GM23338 (cell line): Measurements from ENCODE around the gene UBALD2. TPM values are rescaled to one million over a fixed set of nuclear protein-coding genes. Genes with fewer than 3 reads are reported as not detected.
"Not testable (repeated sequence)": the region's sequence is repeated elsewhere in the genome, so short reads cannot be mapped to it uniquely, and the experiment has no call there.

Experiments
- ATAC-seq: fragments of 200-7000 bp; cut with Tn5 transposase; 3 replicates; pipeline ENCODE4 v1.9.1; 2020
- DNase-seq: peaks from one replicate; pipeline ENCODE4 v3.0.0-alpha.2; 2015; ENCODE audit warnings: low spot score
- H2AFZ ChIP-seq: fragments of 200-600 bp; sonication (generic); 2 replicates; pipeline ENCODE4 v1.8.0; 2016; ENCODE audit warnings: antibody characterized with exemption, mild to moderate bottlenecking, moderate library complexity
- H3F3A ChIP-seq: fragments of 200-600 bp; sonication (generic); replicated peaks from 2 replicates; pipeline ENCODE4 v1.8.0; 2017; ENCODE audit warnings: antibody characterized with exemption, mixed run types, low read depth
- H3K27ac ChIP-seq: fragments of 200-600 bp; sonication (generic); 2 replicates; pipeline ENCODE4 v1.6.1; 2016; ENCODE audit warnings: low read depth
- H3K27me3 ChIP-seq: fragments of 200-600 bp; sonication (generic); 2 replicates; pipeline ENCODE4 v1.8.0; 2016; ENCODE audit warnings: mild to moderate bottlenecking, mixed run types, moderate library complexity; ENCODE audit not compliant: insufficient read depth
- H3K36me3 ChIP-seq: fragments of 200-600 bp; sonication (generic); 2 replicates; pipeline ENCODE4 v1.8.0; 2016; ENCODE audit warnings: mild to moderate bottlenecking; ENCODE audit not compliant: insufficient read depth
- H3K4me1 ChIP-seq: fragments of 200-600 bp; sonication (generic); 2 replicates; pipeline ENCODE4 v1.8.0; 2016; ENCODE audit warnings: mild to moderate bottlenecking, moderate library complexity; ENCODE audit not compliant: insufficient read depth
- H3K4me2 ChIP-seq: fragments of 200-600 bp; sonication (generic); 2 replicates; pipeline ENCODE4 v1.7.1; 2017; ENCODE audit warnings: mixed run types
- H3K4me3 ChIP-seq: fragments of 200-600 bp; sonication (generic); 2 replicates; pipeline ENCODE4 v1.6.1; 2016; ENCODE audit warnings: mixed run types
- H3K79me2 ChIP-seq: fragments of 200-600 bp; sonication (generic); replicated peaks from 2 replicates; pipeline ENCODE4 v1.8.0; 2017; ENCODE audit warnings: mild to moderate bottlenecking; ENCODE audit not compliant: insufficient read depth
- H3K9me2 ChIP-seq: fragments of 200-600 bp; sonication (generic); 2 replicates; pipeline ENCODE4 v1.8.0; 2017; ENCODE audit not compliant: insufficient read depth
- H4K20me1 ChIP-seq: fragments of 200-600 bp; sonication (generic); replicated peaks from 2 replicates; pipeline ENCODE4 v1.8.0; 2017; ENCODE audit warnings: mild to moderate bottlenecking; ENCODE audit not compliant: insufficient read depth
- H3K27ac Mint-ChIP-seq: 2 replicates; pipeline ENCODE4 v1.8.0; 2020; ENCODE audit warnings: inconsistent platforms, mild to moderate bottlenecking, moderate library complexity, mixed read lengths
- H3K27me3 Mint-ChIP-seq: 3 replicates; pipeline ENCODE4 v1.8.0; 2022; ENCODE audit warnings: low read depth, mild to moderate bottlenecking, moderate library complexity, mixed read lengths, inconsistent platforms; ENCODE audit not compliant: insufficient read depth, poor library complexity
- H3K36me3 Mint-ChIP-seq: 3 replicates; pipeline ENCODE4 v1.8.0; 2021; ENCODE audit warnings: low read depth, mild to moderate bottlenecking, inconsistent platforms, moderate library complexity, mixed read lengths
- H3K4me1 Mint-ChIP-seq: 3 replicates; pipeline ENCODE4 v1.8.0; 2020; ENCODE audit warnings: mild to moderate bottlenecking, inconsistent platforms, mixed read lengths
- H3K4me3 Mint-ChIP-seq: 3 replicates; pipeline ENCODE4 v1.8.0; 2021; ENCODE audit warnings: moderate library complexity, mild to moderate bottlenecking, inconsistent platforms, mixed read lengths
- H3K9me3 Mint-ChIP-seq: 3 replicates; pipeline ENCODE4 v1.8.0; 2020; ENCODE audit warnings: moderate library complexity, mild to moderate bottlenecking, inconsistent platforms, mixed read lengths
- CREB1 ChIP-seq: fragments of 250-450 bp; sonication (Bioruptor Pico); IDR thresholded peaks from 2 replicates; pipeline ENCODE4 v1.5.0; 2020; ENCODE audit warnings: low read depth, mild to moderate bottlenecking, moderate library complexity
- EZH2phosphoT487 ChIP-seq: fragments of 200-600 bp; sonication (generic); IDR thresholded peaks from one replicate; pipeline ENCODE4 v1.8.1; 2018; ENCODE audit warnings: antibody characterized with exemption; ENCODE audit not compliant: unreplicated experiment
- STAT1 ChIP-seq: IDR thresholded peaks from one replicate; pipeline ENCODE4 v1.6.1; 2016; ENCODE audit warnings: antibody characterized with exemption; ENCODE audit not compliant: unreplicated experiment
- ZNF462 ChIP-seq: fragments of 250-450 bp; sonication (Bioruptor Pico); IDR thresholded peaks from 2 replicates; pipeline ENCODE4 v1.5.0; 2020; ENCODE audit warnings: mild to moderate bottlenecking, moderate library complexity
- polyA plus RNA-seq: library from polyadenylated mRNA; unstranded; fragments of >200 nt; fragmentation: Nextera tagmentation; extraction: Ambion mirVana; gene quantifications from 2 replicates; pipeline ENCODE4 v1.2.1, GENCODE V29; 2016
- total RNA-seq: library from RNA; depleted of rRNA; stranded (reverse); fragments of >200 nt; shearing (Covaris generic); gene quantifications from 2 replicates; pipeline ENCODE4 v1.2.3, GENCODE V29; 2014

The UBALD2 gene
- total and polyA plus RNA-seq, 2 experiments from 2014 or later, result 2.2 to 3.1 TPM

GRCh38 chr17:76304226-76305134, 39.3 kb downstream of the UBALD2 start (continued):
- TF ChIP-seq ZNF462 (CRISPR knock-in tag) (no peak), STAT1 (no peak), EZH2phosphoT487 (no peak), CREB1 (no peak)

- H3K36me3 ChIP-seq, H3K4me1 Mint-ChIP-seq, H2AFZ ChIP-seq, DNase-seq, H3K4me2 ChIP-seq, H3K9me2 ChIP-seq, H3K4me3 Mint-ChIP-seq, H3K4me3 ChIP-seq, H3K27ac Mint-ChIP-seq, H3K4me1 ChIP-seq, H3K36me3 Mint-ChIP-seq, H3K79me2 ChIP-seq, H3K27me3 Mint-ChIP-seq, H4K20me1 ChIP-seq, H3F3A ChIP-seq, H3K27me3 ChIP-seq, H3K27ac ChIP-seq, ATAC-seq, H3K9me3 Mint-ChIP-seq: not testable (repeated sequence)
These were observed 39.9 kb downstream of the UBALD2 start for GRCh38 chr17:76305135-76305454.
